Cortex of kidney (tissue), 1 donor: ENCODE measurements around the gene ABCA1.

Source experiments
- DNase-seq: peaks from one replicate; lab custom pipeline; 2025; lab: John Stamatoyannopoulos, UW

Gene ABCA1

DNA sequence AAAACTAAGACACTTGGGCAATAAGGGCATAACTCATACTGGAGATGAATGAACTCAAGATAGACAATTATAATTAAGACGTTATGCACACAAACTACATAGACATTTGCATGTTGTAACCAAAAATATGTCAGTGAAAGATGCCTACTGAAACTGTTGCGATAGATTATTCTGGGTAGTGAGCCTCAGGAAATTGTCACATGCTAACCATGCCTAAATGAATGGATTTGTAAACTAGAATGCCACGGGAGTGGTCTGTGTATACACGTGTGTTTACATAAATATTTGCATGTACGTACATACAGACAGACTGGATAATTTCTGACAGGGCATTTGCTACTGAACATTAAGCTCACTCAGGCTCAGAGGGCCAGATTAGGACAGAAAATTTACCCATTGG, 162.8 kb downstream of the ABCA1 start:
- DNase-seq = no peak

DNA sequence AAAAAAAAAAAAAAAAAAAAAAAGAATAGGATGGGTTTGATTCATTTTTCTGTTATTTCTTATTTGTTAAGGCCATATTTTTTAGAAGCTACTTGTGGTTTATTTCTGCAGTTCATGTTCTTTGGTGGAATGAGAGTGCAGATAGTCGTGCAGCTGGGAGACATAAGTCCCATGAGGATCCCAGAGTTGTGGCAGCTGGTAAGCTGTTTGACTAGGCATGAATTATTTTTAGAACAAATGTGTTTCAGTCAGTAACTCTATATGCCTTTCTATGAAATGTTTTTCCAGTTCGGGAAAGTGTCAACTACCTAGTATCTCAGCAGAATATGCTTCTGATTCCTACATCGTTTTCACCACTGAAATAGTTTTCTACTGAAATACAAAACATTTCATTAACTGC, 169.0 kb downstream of the ABCA1 start:
- no peak for DNase-seq

DNA sequence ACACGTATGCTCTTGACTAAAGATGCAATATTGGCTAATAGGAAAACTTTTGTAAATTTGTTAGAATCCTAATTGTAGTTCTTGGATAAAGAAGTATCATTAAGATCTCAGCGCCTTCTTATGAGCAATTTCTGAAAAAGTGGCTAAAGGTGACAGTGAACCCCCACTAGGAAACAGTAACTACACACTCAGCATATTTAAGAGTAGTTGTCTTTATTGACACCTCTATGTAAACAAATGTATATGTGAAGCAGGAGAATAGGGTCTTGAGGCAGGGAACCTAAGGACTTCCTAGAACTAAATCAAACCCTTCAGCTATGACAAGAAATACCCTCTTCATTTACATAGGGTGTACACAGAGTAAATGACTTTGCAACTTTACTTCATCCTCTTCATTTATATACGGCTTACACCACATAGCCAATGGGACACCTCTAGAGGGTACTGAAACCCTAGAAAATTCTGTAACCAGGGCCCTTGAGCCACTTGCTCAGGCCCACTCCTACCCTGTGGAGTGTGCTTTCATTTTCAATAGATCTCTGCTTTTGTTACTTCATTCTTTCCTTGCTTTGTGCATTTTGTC, 177.7 kb downstream of the ABCA1 start:
- DNase-seq = no peak

DNA sequence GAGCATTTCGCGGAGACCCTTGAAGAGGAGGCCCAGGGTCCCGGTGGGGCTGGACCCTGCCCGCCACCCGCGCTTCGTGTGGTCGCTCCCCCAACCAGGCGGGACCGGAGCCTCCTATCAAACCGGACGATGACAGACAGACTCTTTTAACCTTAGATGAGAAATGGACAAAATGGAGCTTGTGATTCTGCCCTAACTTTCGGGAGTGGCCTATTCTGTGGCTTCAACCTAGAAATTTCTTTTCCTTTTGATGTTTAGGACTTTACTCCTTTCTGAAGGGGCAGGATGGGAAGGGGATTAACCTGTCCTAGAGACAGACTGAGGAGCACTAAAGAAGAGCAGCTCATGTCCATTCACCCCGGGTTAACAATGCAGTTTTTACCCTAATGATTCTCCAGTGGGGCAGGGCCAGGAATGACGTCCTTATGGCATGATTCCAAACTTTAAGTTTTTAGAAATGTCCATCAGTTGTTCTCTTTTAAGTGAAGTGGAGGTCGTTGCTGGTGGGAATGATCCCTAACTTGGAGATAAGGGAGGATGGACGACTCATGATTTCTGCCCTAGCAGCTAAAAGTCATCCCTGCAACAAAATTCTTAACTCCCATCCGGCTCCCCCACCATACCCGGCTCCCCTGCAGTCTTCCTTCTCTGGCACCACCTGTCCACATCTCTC, 179.5 kb downstream of the ABCA1 start:
- no peak for DNase-seq

DNA sequence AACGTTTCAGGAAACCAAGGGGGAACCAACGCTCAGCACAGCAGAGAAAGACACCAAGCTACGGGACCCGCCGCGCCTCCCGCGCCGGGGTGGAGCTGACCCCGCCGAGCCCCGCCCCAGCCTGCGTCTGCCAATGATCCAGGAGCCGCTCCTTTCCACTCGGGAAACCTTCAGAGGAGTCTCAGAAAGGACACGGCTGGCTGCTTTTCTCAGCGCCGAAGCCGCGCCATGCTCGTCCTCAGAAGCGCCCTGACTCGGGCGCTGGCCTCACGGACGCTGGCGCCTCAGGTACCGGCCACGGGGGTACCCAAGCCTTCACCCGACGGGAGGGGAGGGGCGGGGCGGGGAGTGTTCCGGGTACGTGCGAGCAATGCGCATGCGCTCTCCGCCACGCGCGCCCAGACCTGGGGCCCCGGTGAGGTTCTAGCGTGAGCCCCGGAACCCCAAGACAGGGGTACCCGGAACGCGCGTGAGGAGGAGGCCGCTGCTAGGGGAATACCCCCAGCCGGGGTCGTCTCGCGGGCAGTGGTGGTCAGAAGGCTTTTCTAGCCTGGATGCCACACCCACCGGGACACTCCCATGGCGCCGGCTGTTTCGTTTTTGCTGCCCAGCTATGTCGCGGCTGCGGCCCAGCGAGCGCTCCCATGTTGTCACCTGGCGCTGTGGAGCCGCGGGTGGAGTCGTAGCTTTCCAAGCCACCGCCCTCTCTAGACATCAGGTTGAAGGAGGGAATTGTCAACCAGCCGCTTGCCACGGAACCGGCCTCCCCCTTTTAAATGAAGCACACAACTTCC, 180.2 kb downstream of the ABCA1 start, which contains the start of gene NIPSNAP3A:
TSS of gene NIPSNAP3A (plus strand) at position 119 of the 794 bp plus-strand sequence. CDS start at position 229, 110 bp downstream.
- no peak for DNase-seq

DNA sequence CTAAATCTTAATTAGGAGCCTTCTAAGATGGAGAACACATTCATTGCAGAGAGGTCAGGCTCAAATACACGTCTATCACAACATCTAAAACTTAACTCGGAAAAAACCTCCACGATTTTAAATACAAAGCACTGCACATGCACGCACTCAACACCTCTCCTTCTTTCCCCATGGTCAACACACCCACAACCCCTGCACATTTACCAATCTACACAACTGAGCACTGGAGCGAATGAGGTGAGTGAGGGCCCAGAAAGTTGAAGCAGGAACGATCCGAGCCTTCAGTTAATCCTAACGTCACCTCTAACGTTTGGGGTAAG, 180.8 kb downstream of the ABCA1 start:
- no peak for DNase-seq

DNA sequence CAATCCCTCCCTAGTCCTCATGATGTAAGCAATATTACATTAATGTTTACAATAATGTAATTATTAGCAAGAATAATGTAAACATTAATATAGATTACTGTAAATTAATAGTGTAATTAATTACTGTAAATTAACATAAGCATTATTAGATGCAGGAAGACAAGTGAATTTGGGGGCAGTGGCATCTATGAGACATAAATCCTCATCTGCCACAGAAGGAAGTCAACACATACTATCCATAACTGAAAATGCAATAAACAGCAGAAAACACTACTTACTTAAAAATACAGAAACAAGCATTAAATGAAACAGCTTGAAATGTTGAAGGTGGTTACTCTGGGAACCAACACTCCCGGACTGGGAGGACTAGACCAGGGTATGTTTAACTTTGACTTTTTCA, 181.2 kb downstream of the ABCA1 start:
- no peak for DNase-seq

DNA sequence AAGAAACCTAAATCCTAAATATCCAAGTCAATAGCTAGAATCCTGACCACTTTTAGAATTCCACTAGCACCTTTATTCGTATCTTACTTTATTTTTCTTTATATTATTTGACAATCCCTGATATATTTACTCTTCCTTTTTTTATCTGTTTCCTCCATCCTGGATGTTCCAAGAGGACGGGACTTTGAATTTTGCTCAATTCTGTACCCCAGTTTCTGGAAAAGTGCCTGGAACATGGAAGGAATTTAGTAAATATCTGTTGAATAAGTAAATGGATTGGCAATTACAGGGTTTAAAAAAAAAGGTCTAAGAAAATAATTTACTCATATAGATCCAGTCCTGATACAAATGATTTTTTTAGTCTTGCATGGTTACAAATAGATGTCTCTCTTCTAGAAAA, 181.7 kb downstream of the ABCA1 start:
- no peak for DNase-seq

DNA sequence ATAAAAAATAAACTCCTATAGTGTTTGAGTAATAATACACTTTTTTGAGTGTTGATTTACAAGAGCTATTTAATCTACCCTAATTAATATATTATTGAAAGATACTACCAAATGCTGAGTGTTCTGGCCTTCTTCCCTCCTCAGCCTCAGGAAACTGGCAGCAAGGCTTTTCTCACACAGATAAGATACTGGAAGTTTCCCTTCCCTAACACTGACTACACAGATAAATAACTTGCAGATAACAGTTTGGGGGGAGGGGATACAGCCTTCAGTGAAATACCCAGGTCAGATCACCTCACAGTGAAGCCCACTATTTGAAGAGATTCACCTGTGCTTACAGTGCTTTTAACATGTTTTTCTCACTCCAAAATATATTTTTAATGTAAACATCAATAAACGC, 182.1 kb downstream of the ABCA1 start:
- no peak for DNase-seq

DNA sequence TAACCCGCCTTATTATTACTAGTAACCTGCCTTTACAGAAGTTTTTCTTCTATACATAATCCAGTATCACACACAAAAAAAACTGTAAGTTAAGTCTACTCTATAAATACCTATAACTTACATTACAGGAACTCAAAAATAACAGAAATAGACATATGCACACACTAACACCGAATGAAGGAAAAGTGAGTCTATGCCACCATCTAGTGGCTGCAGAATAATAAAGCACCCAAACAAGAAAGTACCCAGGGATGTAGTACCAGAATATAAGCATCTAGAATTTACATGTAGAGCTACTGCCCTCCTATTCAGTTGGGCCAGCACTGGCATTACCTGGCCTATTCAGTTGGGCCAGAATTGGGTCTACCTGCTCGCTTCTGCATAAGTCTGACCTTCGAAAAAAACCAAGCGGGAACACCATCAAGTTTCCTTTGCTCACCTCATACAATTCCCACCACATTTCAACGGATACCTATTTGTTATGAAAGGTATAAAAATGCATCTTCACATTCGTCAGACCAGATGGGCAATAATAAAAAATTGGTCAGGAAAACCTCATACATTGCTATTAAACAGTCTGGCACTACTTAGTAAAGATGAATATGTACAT, 184.5 kb downstream of the ABCA1 start:
- DNase-seq = no peak

DNA sequence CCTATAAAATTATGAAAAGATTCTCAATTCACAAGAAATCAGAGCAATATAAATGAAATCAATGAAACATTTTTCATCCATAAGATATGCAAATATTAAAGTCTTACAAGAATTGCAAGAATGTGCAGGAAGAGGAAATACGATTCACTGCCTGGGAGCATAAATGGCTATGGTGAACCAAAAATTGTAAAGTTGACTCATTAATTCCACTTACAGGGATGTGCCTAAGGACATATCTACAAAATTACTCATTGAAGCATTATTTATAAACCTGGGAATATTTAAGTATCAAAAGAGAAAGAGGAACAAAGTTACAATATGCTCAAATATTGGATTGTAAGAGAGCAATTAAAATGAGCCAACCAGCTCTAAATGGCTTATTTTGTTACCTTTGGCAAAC, 187.3 kb downstream of the ABCA1 start:
- no peak for DNase-seq

DNA sequence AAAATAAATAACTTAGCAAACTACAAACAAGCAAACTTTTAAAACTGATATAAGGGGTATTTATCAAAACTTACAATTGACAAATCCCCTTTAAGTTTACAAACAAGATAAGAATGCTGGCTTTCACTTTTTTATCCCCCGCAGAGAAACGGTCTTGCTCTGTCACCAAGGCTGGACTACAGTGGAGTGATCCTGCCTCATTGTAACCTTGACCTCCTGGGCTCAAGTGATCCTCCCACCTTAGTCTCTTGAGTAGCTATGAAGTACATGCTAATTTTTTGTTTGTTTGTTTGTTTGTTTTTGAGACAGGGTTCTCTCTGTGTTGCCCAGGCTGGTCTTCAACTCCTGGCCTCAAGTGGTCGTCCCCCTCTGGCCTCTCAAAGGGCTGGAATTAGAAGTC, 189.5 kb downstream of the ABCA1 start:
- DNase-seq = no peak
